ENCODE results near the gene MMS22L.

DNA sequence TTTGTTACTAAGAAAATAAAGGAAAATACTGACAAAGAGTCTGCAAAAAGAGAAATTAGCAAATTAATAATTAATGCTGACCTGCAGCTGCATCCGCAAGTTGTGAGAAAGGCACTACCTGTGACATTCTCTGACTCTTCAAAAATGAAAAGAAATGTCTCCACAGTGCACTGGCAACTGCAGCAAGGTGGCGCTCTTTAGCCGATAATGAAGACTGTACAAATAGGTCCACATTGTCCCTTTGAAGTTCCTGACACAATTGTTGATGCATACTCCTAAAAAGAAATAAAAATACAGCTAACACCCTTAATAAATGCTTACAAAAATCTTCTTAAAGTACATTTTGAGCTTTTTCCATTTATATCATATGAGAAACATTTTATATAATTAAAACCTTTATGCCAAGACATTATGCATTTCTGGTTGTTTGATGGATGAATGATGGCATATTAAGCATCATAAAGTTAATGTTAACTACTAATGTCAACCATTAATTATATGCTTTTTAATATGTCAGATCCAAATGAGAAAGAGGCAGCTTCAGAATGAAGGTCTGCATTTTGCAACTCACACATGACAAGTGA lies 96.5 kb downstream of the MMS22L start:
- TF ChIP-seq, protein P1, sequence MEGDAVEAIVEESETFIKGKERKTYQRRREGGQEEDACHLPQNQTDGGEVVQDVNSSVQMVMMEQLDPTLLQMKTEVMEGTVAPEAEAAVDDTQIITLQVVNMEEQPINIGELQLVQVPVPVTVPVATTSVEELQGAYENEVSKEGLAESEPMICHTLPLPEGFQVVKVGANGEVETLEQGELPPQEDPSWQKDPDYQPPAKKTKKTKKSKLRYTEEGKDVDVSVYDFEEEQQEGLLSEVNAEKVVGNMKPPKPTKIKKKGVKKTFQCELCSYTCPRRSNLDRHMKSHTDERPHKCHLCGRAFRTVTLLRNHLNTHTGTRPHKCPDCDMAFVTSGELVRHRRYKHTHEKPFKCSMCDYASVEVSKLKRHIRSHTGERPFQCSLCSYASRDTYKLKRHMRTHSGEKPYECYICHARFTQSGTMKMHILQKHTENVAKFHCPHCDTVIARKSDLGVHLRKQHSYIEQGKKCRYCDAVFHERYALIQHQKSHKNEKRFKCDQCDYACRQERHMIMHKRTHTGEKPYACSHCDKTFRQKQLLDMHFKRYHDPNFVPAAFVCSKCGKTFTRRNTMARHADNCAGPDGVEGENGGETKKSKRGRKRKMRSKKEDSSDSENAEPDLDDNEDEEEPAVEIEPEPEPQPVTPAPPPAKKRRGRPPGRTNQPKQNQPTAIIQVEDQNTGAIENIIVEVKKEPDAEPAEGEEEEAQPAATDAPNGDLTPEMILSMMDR (IDR thresholded peaks at IDR 0.05 in 2 of 3, conservative IDR thresholded peaks at IDR 0.05 in 1 of 3; ENCODE audit: control insufficient read depth in 2 of 3, extremely low read depth in 1 of 3, insufficient read depth in 1 of 3, low read depth in 3 of 3, low read length in 3 of 3), result peak; percentile 83 to 95 (median 91); a peak in 5 of 6 replicates
- TF ChIP-seq POLR2A (IDR thresholded peaks at IDR 0.05; ENCODE audit: low read depth, low read length) (no peak), POLR2AphosphoS5 (IDR thresholded peaks at IDR 0.05; ENCODE audit: low read length) (no peak), CEBPB (IDR thresholded peaks at IDR 0.05; ENCODE audit: borderline replicate concordance in 1 of 2, low read depth in 2 of 2, low read length in 2 of 2) (no peak), SREBF2 (IDR thresholded peaks at IDR 0.05; ENCODE audit: low read length) (no peak)
